HepG2 (cell line): ENCODE data around the gene ANKS3. TPM values are rescaled to one million over a fixed set of nuclear protein-coding genes. Genes with fewer than 3 reads are reported as not detected.
A peak's percentile ranks its signal among the peaks of the same experiment; 100 is the strongest.

Source experiments
- FOXM1 ChIP-seq: sonication (generic); formaldehyde crosslinking; IDR thresholded peaks from 2 replicates; pipeline ENCODE4 v1.5.0; 2020; ENCODE audit warnings: missing genetic modification reagents
- GABPB1 ChIP-seq: IDR thresholded peaks from 2 replicates; pipeline ENCODE4 v1.6.1; 2016; ENCODE audit warnings: mild to moderate bottlenecking, missing genetic modification reagents, moderate library complexity, missing compliant biosample characterization
- HDAC1 ChIP-seq: sonication (generic); formaldehyde crosslinking; IDR thresholded peaks from 2 replicates; pipeline ENCODE4 v1.5.1; 2020; ENCODE audit warnings: mild to moderate bottlenecking, missing genetic modification reagents
- IRF2 ChIP-seq: IDR thresholded peaks from 2 replicates; pipeline ENCODE4 v1.6.1; 2018; ENCODE audit warnings: missing genetic modification reagents, missing compliant biosample characterization
- MLX ChIP-seq: IDR thresholded peaks from 2 replicates; pipeline ENCODE4 v1.6.1; 2016
- NAIF1 ChIP-seq: sonication (generic); formaldehyde crosslinking; IDR thresholded peaks from 2 replicates; pipeline ENCODE4 v1.5.0; 2020; ENCODE audit warnings: mild to moderate bottlenecking, missing genetic modification reagents, borderline replicate concordance
- NFRKB ChIP-seq: fragments of 450-650 bp; IDR thresholded peaks from 2 replicates; pipeline ENCODE4 v1.6.1; 2017
- POLR2G ChIP-seq: fragments of 200-400 bp; formaldehyde crosslinking; IDR thresholded peaks from 2 replicates; pipeline ENCODE4 v1.6.1; 2018; ENCODE audit warnings: mild to moderate bottlenecking, low read depth, low read length, moderate library complexity
- REXO4 ChIP-seq: sonication (generic); formaldehyde crosslinking; IDR thresholded peaks from 2 replicates; pipeline ENCODE4 v1.8.0; 2022; ENCODE audit warnings: missing genetic modification reagents, mild to moderate bottlenecking, borderline replicate concordance
- SMARCC2 ChIP-seq: fragments of 450-650 bp; IDR thresholded peaks from 2 replicates; pipeline ENCODE4 v1.6.1; 2017; ENCODE audit warnings: antibody characterized with exemption, mild to moderate bottlenecking
- SP2 ChIP-seq: sonication (generic); formaldehyde crosslinking; IDR thresholded peaks from 2 replicates; pipeline ENCODE4 v1.5.1; 2020; ENCODE audit warnings: mild to moderate bottlenecking, missing genetic modification reagents
- SYNCRIP ChIP-seq: fragments of 200-400 bp; formaldehyde crosslinking; IDR thresholded peaks from 2 replicates; pipeline ENCODE4 v1.6.1; 2018; ENCODE audit warnings: mild to moderate bottlenecking, low read depth, low read length; ENCODE audit not compliant: insufficient read depth
- TBX2 ChIP-seq: sonication (generic); formaldehyde crosslinking; IDR thresholded peaks from 2 replicates; pipeline ENCODE4 v1.5.0; 2020; ENCODE audit warnings: missing genetic modification reagents, mild to moderate bottlenecking, borderline replicate concordance
- TEF ChIP-seq: sonication (generic); formaldehyde crosslinking; IDR thresholded peaks from 2 replicates; pipeline ENCODE4 v1.5.0; 2020; ENCODE audit warnings: missing genetic modification reagents
- TRAFD1 ChIP-seq: sonication (generic); formaldehyde crosslinking; IDR thresholded peaks from 2 replicates; pipeline ENCODE4 v1.5.1; 2020; ENCODE audit warnings: missing genetic modification reagents, mild to moderate bottlenecking, borderline replicate concordance
- ZHX1 ChIP-seq: sonication (generic); formaldehyde crosslinking; IDR thresholded peaks from 2 replicates; pipeline ENCODE4 v1.8.1; 2022; ENCODE audit warnings: low read depth, mild to moderate bottlenecking, missing genetic modification reagents
- ZKSCAN8 ChIP-seq: IDR thresholded peaks from 2 replicates; pipeline ENCODE4 v1.6.1; 2016; ENCODE audit warnings: borderline replicate concordance, missing genetic modification reagents, missing compliant biosample characterization
- ZNF101 ChIP-seq: sonication (generic); formaldehyde crosslinking; IDR thresholded peaks from 2 replicates; pipeline ENCODE4 v1.4.0; 2020; ENCODE audit warnings: mild to moderate bottlenecking, low read depth, missing genetic modification reagents, borderline replicate concordance
- ZNF160 ChIP-seq: sonication (generic); formaldehyde crosslinking; IDR thresholded peaks from 2 replicates; pipeline ENCODE4 v1.8.0; 2022; ENCODE audit warnings: mild to moderate bottlenecking, inconsistent platforms, missing genetic modification reagents
- ZNF280B ChIP-seq: sonication (generic); formaldehyde crosslinking; IDR thresholded peaks from 2 replicates; pipeline ENCODE4 v1.5.0; 2020; ENCODE audit warnings: missing genetic modification reagents, mild to moderate bottlenecking, borderline replicate concordance
- ZNF501 ChIP-seq: sonication (generic); formaldehyde crosslinking; IDR thresholded peaks from 2 replicates; pipeline ENCODE4 v1.5.1; 2020; ENCODE audit warnings: mild to moderate bottlenecking, moderate library complexity, missing genetic modification reagents
- ZSCAN20 ChIP-seq: sonication (generic); formaldehyde crosslinking; IDR thresholded peaks from 2 replicates; pipeline ENCODE4 v1.4.0; 2020; ENCODE audit warnings: missing genetic modification reagents, mild to moderate bottlenecking, borderline replicate concordance
- ZSCAN9 ChIP-seq: IDR thresholded peaks from 2 replicates; pipeline ENCODE4 v1.6.1; 2016; ENCODE audit warnings: borderline replicate concordance
- polyA plus RNA-seq, 8 experiments: library from polyadenylated mRNA; depleted of rRNA in 3 of 8; stranded (reverse) in 7 of 8; unstranded in 1 of 8; fragments of >200 nt; fragmentation: Illumina TruSeq in 4 of 8; extraction: Trizol in 4 of 8; gene quantifications; 2 replicates each; pipeline versions ENCODE4 v1.2.1 to v1.2.3, GENCODE V29; 2011 to 2016; ENCODE audit warnings: low read depth in 4 of 8, missing spikeins in 1 of 8, mixed read lengths in 1 of 8; ENCODE audit not compliant: insufficient read depth in 1 of 8
- total RNA-seq, 5 experiments: library from RNA; depleted of rRNA; stranded (reverse); fragments of >200 nt; fragmentation: Illumina TruSeq; extraction: Trizol; gene quantifications; 2 replicates each; pipeline ENCODE4 v1.2.3, GENCODE V29; 2016; ENCODE audit warnings: low read depth in 1 of 5

The ANKS3 gene
- total and polyA plus RNA-seq, 2 of the 13 experiments (the other 11 are each of a cell fraction or from before 2014, with no cell fraction given): 11.4 to 15.9 TPM

GRCh38 chr16:4766875-4767628, 33.0 kb upstream of the ANKS3 start, which contains the start of gene ZNF500 (continued):
- TF ChIP-seq ZNF280B (CRISPR knock-in tag) (peak; percentile 80; the same call in 1 of the 2 replicates), TRAFD1 (CRISPR knock-in tag) (no peak), NFRKB (no peak), TEF (CRISPR knock-in tag) (no peak), ZSCAN9 (CRISPR knock-in tag) (no peak), ZSCAN20 (CRISPR knock-in tag) (peak; percentile 69; the same call in 1 of the 2 replicates), NAIF1 (CRISPR knock-in tag) (peak; percentile 53; the same call in 1 of the 2 replicates), FOXM1 (CRISPR knock-in tag) (no peak), POLR2G (peak; percentile 69), REXO4 (CRISPR knock-in tag) (no peak), ZKSCAN8 (CRISPR knock-in tag) (no peak), SP2 (CRISPR knock-in tag) (peak; percentile 81), ZNF160 (CRISPR knock-in tag) (no peak; the same call in 1 of the 2 replicates), ZNF501 (peak; percentile 87), HDAC1 (CRISPR knock-in tag) (peak; percentile 81), TBX2 (CRISPR knock-in tag) (peak; percentile 76), IRF2 (CRISPR knock-in tag) (peak; percentile 95), SYNCRIP (no peak), ZNF101 (no peak), MLX (0 out of 2 replicates have a peak, but pooled peaks have one; percentile 6), SMARCC2 (no peak), ZHX1 (CRISPR knock-in tag) (no peak), GABPB1 (CRISPR knock-in tag) (peak; percentile 94)
